Trophoblast cell (in vitro differentiated cells and primary cell): ENCODE results near the gene CLTCL1.

Experiments
- DNase-seq, 2 donors: peaks; one replicate each; pipeline ENCODE4 v3.0.0-alpha.2; 2016
- H2AFZ ChIP-seq: 2 replicates; pipeline ENCODE4 v1.6.1; 2013; ENCODE audit warnings: low read length, moderate library complexity, mild to moderate bottlenecking; ENCODE audit not compliant: insufficient read depth, poor library complexity
- H2AK5ac ChIP-seq: 2 replicates; pipeline ENCODE4 v1.6.1; 2013; ENCODE audit warnings: mild to moderate bottlenecking, low read length
- H2BK120ac ChIP-seq: 2 replicates; pipeline ENCODE4 v1.6.1; 2013; ENCODE audit warnings: low read length, mild to moderate bottlenecking, moderate library complexity; ENCODE audit not compliant: insufficient read depth, poor library complexity
- H2BK12ac ChIP-seq: 2 replicates; pipeline ENCODE4 v1.6.1; 2013; ENCODE audit warnings: mild to moderate bottlenecking, low read length, moderate library complexity
- H2BK5ac ChIP-seq: 2 replicates; pipeline ENCODE4 v1.6.1; 2013; ENCODE audit warnings: low read length, low read depth, moderate library complexity, mild to moderate bottlenecking; ENCODE audit not compliant: poor library complexity
- H3K14ac ChIP-seq: 2 replicates; pipeline ENCODE4 v1.6.1; 2013; ENCODE audit warnings: mild to moderate bottlenecking, low read length
- H3K18ac ChIP-seq: 2 replicates; pipeline ENCODE4 v1.6.1; 2013; ENCODE audit warnings: mild to moderate bottlenecking, low read length
- H3K23ac ChIP-seq: 2 replicates; pipeline ENCODE4 v1.6.1; 2013; ENCODE audit warnings: low read length
- H3K27ac ChIP-seq: 2 replicates; pipeline ENCODE4 v1.5.1; 2013; ENCODE audit warnings: low read depth, mild to moderate bottlenecking, inconsistent platforms, low read length, moderate library complexity
- H3K27me3 ChIP-seq: 2 replicates; pipeline ENCODE4 v1.6.1; 2013; ENCODE audit warnings: inconsistent platforms, mild to moderate bottlenecking, low read length, moderate library complexity; ENCODE audit not compliant: insufficient read depth
- H3K36me3 ChIP-seq, 2 experiments: 1 replicate in 1 of 2; 2 replicates in 1 of 2; pipeline ENCODE4 v1.6.1; 2013; ENCODE audit warnings: low read length in 2 of 2, mild to moderate bottlenecking in 2 of 2, moderate library complexity in 1 of 2; ENCODE audit not compliant: insufficient read depth in 2 of 2, control insufficient read depth in 1 of 2
- H3K4ac ChIP-seq: 2 replicates; pipeline ENCODE4 v1.6.1; 2013; ENCODE audit warnings: low read depth, mild to moderate bottlenecking, low read length, moderate library complexity
- H3K4me1 ChIP-seq, 2 experiments: 1 replicate in 1 of 2; 2 replicates in 1 of 2; pipeline ENCODE4 v1.6.1; 2013; ENCODE audit warnings: low read length in 2 of 2, mild to moderate bottlenecking in 2 of 2, moderate library complexity in 1 of 2; ENCODE audit not compliant: insufficient read depth in 2 of 2, control insufficient read depth in 1 of 2
- H3K4me2 ChIP-seq: 2 replicates; pipeline ENCODE4 v1.6.1; 2013; ENCODE audit warnings: inconsistent platforms, mild to moderate bottlenecking, low read length, moderate library complexity
- H3K4me3 ChIP-seq: 2 replicates; pipeline ENCODE4 v1.5.1; 2013; ENCODE audit warnings: mild to moderate bottlenecking, low read depth, low read length, inconsistent platforms
- H3K79me1 ChIP-seq: one replicate; pipeline ENCODE4 v1.6.1; 2013; ENCODE audit warnings: low read length
- H3K79me2 ChIP-seq: 2 replicates; pipeline ENCODE4 v1.6.1; 2013; ENCODE audit warnings: low read length, mild to moderate bottlenecking; ENCODE audit not compliant: control insufficient read depth, insufficient read depth, poor library complexity
- H3K9ac ChIP-seq: 2 replicates; pipeline ENCODE4 v1.6.1; 2013; ENCODE audit warnings: mild to moderate bottlenecking, low read length
- H3K9me3 ChIP-seq: 2 replicates; pipeline ENCODE4 v1.6.1; 2013; ENCODE audit warnings: low read depth, mild to moderate bottlenecking, control low read depth, inconsistent platforms, low read length; ENCODE audit not compliant: insufficient read depth
- H4K12ac ChIP-seq: 2 replicates; pipeline ENCODE4 v1.6.1; 2013; ENCODE audit warnings: low read depth, mild to moderate bottlenecking, low read length, moderate library complexity
- H4K8ac ChIP-seq: 2 replicates; pipeline ENCODE4 v1.6.1; 2013; ENCODE audit warnings: low read depth, mild to moderate bottlenecking, low read length, moderate library complexity
- H4K91ac ChIP-seq: one replicate; pipeline ENCODE4 v1.6.1; 2013; ENCODE audit warnings: low read depth, mild to moderate bottlenecking, low read length, moderate library complexity
- WGBS: extraction: QIAGEN DNeasy Blood & Tissue Kit; methylation state at CpG from one replicate; pipeline ENCODE4 v1.1.7; 2013; ENCODE audit warnings: missing lambda C conversion rate; ENCODE audit not compliant: insufficient read length, insufficient coverage; ENCODE audit errors: extremely low coverage; 5-methylcytosine and 5-hydroxymethylcytosine counted together

CLTCL1 gene

GRCh38 chr22:19172213-19173046 lies 119.1 kb downstream of the CLTCL1 start:
- peak overlapping the region; percentile 92 for H3K4ac ChIP-seq

GRCh38 chr22:19169947-19170318 lies 121.6 kb downstream of the CLTCL1 start:
- Histone ChIP-seq H3K9ac (no peak overlapping the region), H3K4me1 (peaks cover 27 to 31% of the 10 kb centered on the region in 2 experiments), H4K12ac (no peak overlapping the region), H3K79me1 (peaks cover 10% of the 10 kb centered on the region), H2AK5ac (no peak overlapping the region), H2BK120ac (no peak overlapping the region), H3K14ac (no peak overlapping the region), H3K9me3 (no peaks in the 10 kb centered on the region), H2BK5ac (no peak overlapping the region), H4K8ac (no peak overlapping the region), H2BK12ac (no peak overlapping the region), H3K4ac (no peak overlapping the region), H3K27me3 (peaks cover 25% of the 10 kb centered on the region), H3K4me3 (no peak overlapping the region), H3K18ac (no peak overlapping the region), H4K91ac (no peak overlapping the region), H3K27ac (no peak overlapping the region), H3K36me3 (peaks cover under 1 to 7% of the 10 kb centered on the region in 2 experiments), H3K79me2 (peaks cover 11% of the 10 kb centered on the region), H2AFZ (no peak overlapping the region), H3K23ac (no peak overlapping the region), H3K4me2 (no peak overlapping the region)
- WGBS: no CpG with 5 or more reads among the region's 7 CpGs
- DNase-seq: no peak

More at GRCh38 chr22:19172213-19173046, 119.1 kb downstream of the CLTCL1 start:
- peaks cover 10% of the 10 kb centered on the region for H3K79me1 ChIP-seq
- H2BK5ac ChIP-seq: no peak overlapping the region
- no peak overlapping the region for H3K23ac ChIP-seq
- H2AK5ac ChIP-seq: peak overlapping the region; percentile 62
- no peak overlapping the region for H3K27ac ChIP-seq
- H3K18ac ChIP-seq: peak overlapping the region; percentile 48
- H3K4me1 ChIP-seq: peaks cover 46 to 53% of the 10 kb centered on the region in 2 experiments
- H3K9ac ChIP-seq: peak overlapping the region; percentile 87
- peak overlapping the region; percentile 78 for H3K14ac ChIP-seq
- peak overlapping the region; percentile 81 for H4K12ac ChIP-seq
- H3K4me3 ChIP-seq: peak overlapping the region; percentile 90
- H2BK120ac ChIP-seq: peak overlapping the region; percentile 70
- no peak overlapping the region for H2BK12ac ChIP-seq
- no peak for DNase-seq
- peak overlapping the region; percentile 74 for H3K4me2 ChIP-seq
- WGBS: no CpG with 5 or more reads among the region's 13 CpGs
- peak overlapping the region; percentile 64 for H2AFZ ChIP-seq
- H4K8ac ChIP-seq: peak overlapping the region; percentile 94
- peaks cover 22 to 27% of the 10 kb centered on the region in 2 experiments for H3K36me3 ChIP-seq
- peak overlapping the region; percentile 87 for H4K91ac ChIP-seq
- peaks cover 1% of the 10 kb centered on the region for H3K9me3 ChIP-seq
- peaks cover 20% of the 10 kb centered on the region for H3K27me3 ChIP-seq
- H3K79me2 ChIP-seq: peaks cover 14% of the 10 kb centered on the region

GRCh38 chr22:19169002-19169946 lies 122.2 kb downstream of the CLTCL1 start:
- no peak for DNase-seq
- H2BK120ac ChIP-seq: no peak overlapping the region
- peaks cover 0 to 7% of the 10 kb centered on the region in 2 experiments for H3K36me3 ChIP-seq
- no peak overlapping the region for H2BK12ac ChIP-seq
- peaks cover 10% of the 10 kb centered on the region for H3K79me1 ChIP-seq
- no peak overlapping the region for H3K27ac ChIP-seq
- peaks cover 25% of the 10 kb centered on the region for H3K27me3 ChIP-seq
- H3K4me3 ChIP-seq: no peak overlapping the region
- H3K4me2 ChIP-seq: no peak overlapping the region
- no peak overlapping the region for H3K4ac ChIP-seq
- no peak overlapping the region for H4K8ac ChIP-seq
- peaks cover 20 to 24% of the 10 kb centered on the region in 2 experiments for H3K4me1 ChIP-seq
- H4K12ac ChIP-seq: no peak overlapping the region
- H3K79me2 ChIP-seq: peaks cover 11% of the 10 kb centered on the region
- no peak overlapping the region for H3K18ac ChIP-seq
- H2AFZ ChIP-seq: no peak overlapping the region
- no peak overlapping the region for H2AK5ac ChIP-seq
- no peak overlapping the region for H3K23ac ChIP-seq
- no CpG with 5 or more reads among the region's 58 CpGs for WGBS
- H3K9me3 ChIP-seq: no peaks in the 10 kb centered on the region
- no peak overlapping the region for H3K14ac ChIP-seq
- H3K9ac ChIP-seq: no peak overlapping the region
- no peak overlapping the region for H4K91ac ChIP-seq
- H2BK5ac ChIP-seq: no peak overlapping the region

- H2BK12ac ChIP-seq: no peak overlapping the region
- no peak overlapping the region for H3K18ac ChIP-seq
- no peak overlapping the region for H3K27ac ChIP-seq
- no peak overlapping the region for H2BK5ac ChIP-seq
- no peak overlapping the region for H3K4me2 ChIP-seq
- peaks cover 0 to 4% of the 10 kb centered on the region in 2 experiments for H3K36me3 ChIP-seq
- no peak overlapping the region for H2AK5ac ChIP-seq
- H3K4me3 ChIP-seq: no peak overlapping the region
- peaks cover 17 to 18% of the 10 kb centered on the region in 2 experiments for H3K4me1 ChIP-seq
- peaks cover 10% of the 10 kb centered on the region for H3K79me1 ChIP-seq
- H4K12ac ChIP-seq: no peak overlapping the region
- H3K23ac ChIP-seq: no peak overlapping the region
- no peak overlapping the region for H2BK120ac ChIP-seq
- H2AFZ ChIP-seq: no peak overlapping the region
- DNase-seq: no peak
- peaks cover 11% of the 10 kb centered on the region for H3K79me2 ChIP-seq
- no peak overlapping the region for H3K14ac ChIP-seq
- H3K9ac ChIP-seq: no peak overlapping the region
- no CpG with 5 or more reads among the region's 17 CpGs for WGBS
- H3K9me3 ChIP-seq: no peaks in the 10 kb centered on the region
- H4K8ac ChIP-seq: no peak overlapping the region
- no peak overlapping the region for H3K4ac ChIP-seq
- no peak overlapping the region for H4K91ac ChIP-seq
- H3K27me3 ChIP-seq: peaks cover 25% of the 10 kb centered on the region
Measured at GRCh38 chr22:19168088-19168890, 123.2 kb downstream of the CLTCL1 start.
